GM23338 (cell line): Measurements from ENCODE around the gene CACNA1H. TPM values are rescaled to one million over a fixed set of nuclear protein-coding genes. Genes with fewer than 3 reads are reported as not detected.

Experiments
- ATAC-seq: fragments of 200-7000 bp; cut with Tn5 transposase; 3 replicates; pipeline ENCODE4 v1.9.1; 2020
- DNase-seq: peaks from one replicate; pipeline ENCODE4 v3.0.0-alpha.2; 2015; ENCODE audit warnings: low spot score
- H2AFZ ChIP-seq: fragments of 200-600 bp; sonication (generic); 2 replicates; pipeline ENCODE4 v1.8.0; 2016; ENCODE audit warnings: antibody characterized with exemption, mild to moderate bottlenecking, moderate library complexity
- H3F3A ChIP-seq: fragments of 200-600 bp; sonication (generic); replicated peaks from 2 replicates; pipeline ENCODE4 v1.8.0; 2017; ENCODE audit warnings: antibody characterized with exemption, mixed run types, low read depth
- H3K27ac ChIP-seq: fragments of 200-600 bp; sonication (generic); 2 replicates; pipeline ENCODE4 v1.6.1; 2016; ENCODE audit warnings: low read depth
- H3K27me3 ChIP-seq: fragments of 200-600 bp; sonication (generic); 2 replicates; pipeline ENCODE4 v1.8.0; 2016; ENCODE audit warnings: mild to moderate bottlenecking, mixed run types, moderate library complexity; ENCODE audit not compliant: insufficient read depth
- H3K36me3 ChIP-seq: fragments of 200-600 bp; sonication (generic); 2 replicates; pipeline ENCODE4 v1.8.0; 2016; ENCODE audit warnings: mild to moderate bottlenecking; ENCODE audit not compliant: insufficient read depth
- H3K4me1 ChIP-seq: fragments of 200-600 bp; sonication (generic); 2 replicates; pipeline ENCODE4 v1.8.0; 2016; ENCODE audit warnings: mild to moderate bottlenecking, moderate library complexity; ENCODE audit not compliant: insufficient read depth
- H3K4me2 ChIP-seq: fragments of 200-600 bp; sonication (generic); 2 replicates; pipeline ENCODE4 v1.7.1; 2017; ENCODE audit warnings: mixed run types
- H3K4me3 ChIP-seq: fragments of 200-600 bp; sonication (generic); 2 replicates; pipeline ENCODE4 v1.6.1; 2016; ENCODE audit warnings: mixed run types
- H3K79me2 ChIP-seq: fragments of 200-600 bp; sonication (generic); replicated peaks from 2 replicates; pipeline ENCODE4 v1.8.0; 2017; ENCODE audit warnings: mild to moderate bottlenecking; ENCODE audit not compliant: insufficient read depth
- H3K9me2 ChIP-seq: fragments of 200-600 bp; sonication (generic); 2 replicates; pipeline ENCODE4 v1.8.0; 2017; ENCODE audit not compliant: insufficient read depth
- H4K20me1 ChIP-seq: fragments of 200-600 bp; sonication (generic); replicated peaks from 2 replicates; pipeline ENCODE4 v1.8.0; 2017; ENCODE audit warnings: mild to moderate bottlenecking; ENCODE audit not compliant: insufficient read depth
- H3K27ac Mint-ChIP-seq: 2 replicates; pipeline ENCODE4 v1.8.0; 2020; ENCODE audit warnings: inconsistent platforms, mild to moderate bottlenecking, moderate library complexity, mixed read lengths
- H3K27me3 Mint-ChIP-seq: 3 replicates; pipeline ENCODE4 v1.8.0; 2022; ENCODE audit warnings: low read depth, mild to moderate bottlenecking, moderate library complexity, mixed read lengths, inconsistent platforms; ENCODE audit not compliant: insufficient read depth, poor library complexity
- H3K36me3 Mint-ChIP-seq: 3 replicates; pipeline ENCODE4 v1.8.0; 2021; ENCODE audit warnings: low read depth, mild to moderate bottlenecking, inconsistent platforms, moderate library complexity, mixed read lengths
- H3K4me1 Mint-ChIP-seq: 3 replicates; pipeline ENCODE4 v1.8.0; 2020; ENCODE audit warnings: mild to moderate bottlenecking, inconsistent platforms, mixed read lengths
- H3K4me3 Mint-ChIP-seq: 3 replicates; pipeline ENCODE4 v1.8.0; 2021; ENCODE audit warnings: moderate library complexity, mild to moderate bottlenecking, inconsistent platforms, mixed read lengths
- H3K9me3 Mint-ChIP-seq: 3 replicates; pipeline ENCODE4 v1.8.0; 2020; ENCODE audit warnings: moderate library complexity, mild to moderate bottlenecking, inconsistent platforms, mixed read lengths
- CREB1 ChIP-seq: fragments of 250-450 bp; sonication (Bioruptor Pico); IDR thresholded peaks from 2 replicates; pipeline ENCODE4 v1.5.0; 2020; ENCODE audit warnings: low read depth, mild to moderate bottlenecking, moderate library complexity
- ETS1 ChIP-seq: IDR thresholded peaks from 2 replicates; pipeline ENCODE4 v1.6.1; 2016; ENCODE audit warnings: antibody characterized with exemption
- EZH2phosphoT487 ChIP-seq: fragments of 200-600 bp; sonication (generic); IDR thresholded peaks from one replicate; pipeline ENCODE4 v1.8.1; 2018; ENCODE audit warnings: antibody characterized with exemption; ENCODE audit not compliant: unreplicated experiment
- JUNB ChIP-seq: IDR thresholded peaks from one replicate; pipeline ENCODE4 v1.6.1; 2016; ENCODE audit warnings: antibody characterized with exemption; ENCODE audit not compliant: unreplicated experiment
- POLR2AphosphoS5 ChIP-seq: IDR thresholded peaks from 2 replicates; pipeline ENCODE4 v1.6.1; 2016; ENCODE audit warnings: antibody characterized with exemption, low read depth
- STAT1 ChIP-seq: IDR thresholded peaks from one replicate; pipeline ENCODE4 v1.6.1; 2016; ENCODE audit warnings: antibody characterized with exemption; ENCODE audit not compliant: unreplicated experiment
- ZNF114 ChIP-seq: fragments of 250-450 bp; sonication (Bioruptor Pico); IDR thresholded peaks from 2 replicates; pipeline ENCODE4 v1.5.0; 2020; ENCODE audit warnings: mild to moderate bottlenecking, moderate library complexity
- polyA plus RNA-seq: library from polyadenylated mRNA; unstranded; fragments of >200 nt; fragmentation: Nextera tagmentation; extraction: Ambion mirVana; gene quantifications from 2 replicates; pipeline ENCODE4 v1.2.1, GENCODE V29; 2016
- total RNA-seq: library from RNA; depleted of rRNA; stranded (reverse); fragments of >200 nt; shearing (Covaris generic); gene quantifications from 2 replicates; pipeline ENCODE4 v1.2.3, GENCODE V29; 2014
- TF ChIP-seq, protein P1 (sequence below): IDR thresholded peaks from one replicate; pipeline ENCODE4 v1.6.1; 2018; ENCODE audit warnings: antibody characterized with exemption; ENCODE audit not compliant: unreplicated experiment
- TF ChIP-seq, protein P2 (sequence below): fragments of 250-450 bp; sonication (Bioruptor Pico); IDR thresholded peaks from 2 replicates; pipeline ENCODE4 v1.5.0; 2020; ENCODE audit warnings: mild to moderate bottlenecking, moderate library complexity

CACNA1H gene
- total and polyA plus RNA-seq, 2 experiments from 2014 or later, result 3.5 to 43.3 TPM

DNA sequence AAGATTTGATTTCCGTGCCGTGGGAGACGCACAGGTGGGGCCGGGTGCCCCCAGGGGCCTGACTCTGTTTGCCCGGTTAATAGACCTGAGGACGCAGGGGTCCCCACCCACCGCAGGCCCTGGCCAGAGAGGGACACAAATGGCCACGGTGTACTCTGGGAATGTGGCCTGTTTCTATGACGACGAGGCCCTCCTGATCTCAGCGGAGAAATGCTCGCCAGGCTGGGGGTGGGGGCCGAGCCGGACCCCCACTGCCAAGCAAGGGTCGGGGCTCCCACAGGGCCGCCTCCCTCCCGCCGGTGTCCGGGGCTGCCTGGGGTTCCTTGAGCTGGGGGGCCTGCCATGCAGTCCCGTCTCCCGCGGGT, 32.3 kb upstream of the CACNA1H start (continued):
- TF ChIP-seq CREB1 (CRISPR knock-in tag), result no peak
- no peak for TF ChIP-seq STAT1
- no peak for TF ChIP-seq POLR2AphosphoS5
- TF ChIP-seq, protein P1, sequence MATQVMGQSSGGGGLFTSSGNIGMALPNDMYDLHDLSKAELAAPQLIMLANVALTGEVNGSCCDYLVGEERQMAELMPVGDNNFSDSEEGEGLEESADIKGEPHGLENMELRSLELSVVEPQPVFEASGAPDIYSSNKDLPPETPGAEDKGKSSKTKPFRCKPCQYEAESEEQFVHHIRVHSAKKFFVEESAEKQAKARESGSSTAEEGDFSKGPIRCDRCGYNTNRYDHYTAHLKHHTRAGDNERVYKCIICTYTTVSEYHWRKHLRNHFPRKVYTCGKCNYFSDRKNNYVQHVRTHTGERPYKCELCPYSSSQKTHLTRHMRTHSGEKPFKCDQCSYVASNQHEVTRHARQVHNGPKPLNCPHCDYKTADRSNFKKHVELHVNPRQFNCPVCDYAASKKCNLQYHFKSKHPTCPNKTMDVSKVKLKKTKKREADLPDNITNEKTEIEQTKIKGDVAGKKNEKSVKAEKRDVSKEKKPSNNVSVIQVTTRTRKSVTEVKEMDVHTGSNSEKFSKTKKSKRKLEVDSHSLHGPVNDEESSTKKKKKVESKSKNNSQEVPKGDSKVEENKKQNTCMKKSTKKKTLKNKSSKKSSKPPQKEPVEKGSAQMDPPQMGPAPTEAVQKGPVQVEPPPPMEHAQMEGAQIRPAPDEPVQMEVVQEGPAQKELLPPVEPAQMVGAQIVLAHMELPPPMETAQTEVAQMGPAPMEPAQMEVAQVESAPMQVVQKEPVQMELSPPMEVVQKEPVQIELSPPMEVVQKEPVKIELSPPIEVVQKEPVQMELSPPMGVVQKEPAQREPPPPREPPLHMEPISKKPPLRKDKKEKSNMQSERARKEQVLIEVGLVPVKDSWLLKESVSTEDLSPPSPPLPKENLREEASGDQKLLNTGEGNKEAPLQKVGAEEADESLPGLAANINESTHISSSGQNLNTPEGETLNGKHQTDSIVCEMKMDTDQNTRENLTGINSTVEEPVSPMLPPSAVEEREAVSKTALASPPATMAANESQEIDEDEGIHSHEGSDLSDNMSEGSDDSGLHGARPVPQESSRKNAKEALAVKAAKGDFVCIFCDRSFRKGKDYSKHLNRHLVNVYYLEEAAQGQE, result no peak
- no peak for TF ChIP-seq ETS1
- no peak for TF ChIP-seq JUNB

- no peaks in the 10 kb centered on the region for H3K9me2 ChIP-seq
- no peaks in the 10 kb centered on the region for H3K4me1 Mint-ChIP-seq
- no peak overlapping the region for H3K27ac ChIP-seq
- no peaks in the 10 kb centered on the region for H4K20me1 ChIP-seq
- H3K4me2 ChIP-seq, result no peak overlapping the region
- H3K27me3 Mint-ChIP-seq, result no peaks in the 10 kb centered on the region
- no peaks in the 10 kb centered on the region for H3K27me3 ChIP-seq
- H2AFZ ChIP-seq, result no peak overlapping the region
- no peaks in the 10 kb centered on the region for H3K79me2 ChIP-seq
- H3K27ac Mint-ChIP-seq, result no peak overlapping the region
- no peak for ATAC-seq
- H3K4me3 ChIP-seq, result no peak overlapping the region
- H3K9me3 Mint-ChIP-seq, result no peaks in the 10 kb centered on the region
- no peaks in the 10 kb centered on the region for H3F3A ChIP-seq
- H3K4me1 ChIP-seq, result no peaks in the 10 kb centered on the region
- DNase-seq, result no peak
- no peaks in the 10 kb centered on the region for H3K36me3 Mint-ChIP-seq
- no peak overlapping the region for H3K4me3 Mint-ChIP-seq
- H3K36me3 ChIP-seq, result no peaks in the 10 kb centered on the region
- TF ChIP-seq, protein P1, result no peak
- TF ChIP-seq CREB1 (CRISPR knock-in tag), result no peak
- no peak for TF ChIP-seq ETS1
- TF ChIP-seq STAT1, result no peak
- no peak for TF ChIP-seq EZH2phosphoT487
- TF ChIP-seq ZNF114 (CRISPR knock-in tag), result no peak
- TF ChIP-seq, protein P2, sequence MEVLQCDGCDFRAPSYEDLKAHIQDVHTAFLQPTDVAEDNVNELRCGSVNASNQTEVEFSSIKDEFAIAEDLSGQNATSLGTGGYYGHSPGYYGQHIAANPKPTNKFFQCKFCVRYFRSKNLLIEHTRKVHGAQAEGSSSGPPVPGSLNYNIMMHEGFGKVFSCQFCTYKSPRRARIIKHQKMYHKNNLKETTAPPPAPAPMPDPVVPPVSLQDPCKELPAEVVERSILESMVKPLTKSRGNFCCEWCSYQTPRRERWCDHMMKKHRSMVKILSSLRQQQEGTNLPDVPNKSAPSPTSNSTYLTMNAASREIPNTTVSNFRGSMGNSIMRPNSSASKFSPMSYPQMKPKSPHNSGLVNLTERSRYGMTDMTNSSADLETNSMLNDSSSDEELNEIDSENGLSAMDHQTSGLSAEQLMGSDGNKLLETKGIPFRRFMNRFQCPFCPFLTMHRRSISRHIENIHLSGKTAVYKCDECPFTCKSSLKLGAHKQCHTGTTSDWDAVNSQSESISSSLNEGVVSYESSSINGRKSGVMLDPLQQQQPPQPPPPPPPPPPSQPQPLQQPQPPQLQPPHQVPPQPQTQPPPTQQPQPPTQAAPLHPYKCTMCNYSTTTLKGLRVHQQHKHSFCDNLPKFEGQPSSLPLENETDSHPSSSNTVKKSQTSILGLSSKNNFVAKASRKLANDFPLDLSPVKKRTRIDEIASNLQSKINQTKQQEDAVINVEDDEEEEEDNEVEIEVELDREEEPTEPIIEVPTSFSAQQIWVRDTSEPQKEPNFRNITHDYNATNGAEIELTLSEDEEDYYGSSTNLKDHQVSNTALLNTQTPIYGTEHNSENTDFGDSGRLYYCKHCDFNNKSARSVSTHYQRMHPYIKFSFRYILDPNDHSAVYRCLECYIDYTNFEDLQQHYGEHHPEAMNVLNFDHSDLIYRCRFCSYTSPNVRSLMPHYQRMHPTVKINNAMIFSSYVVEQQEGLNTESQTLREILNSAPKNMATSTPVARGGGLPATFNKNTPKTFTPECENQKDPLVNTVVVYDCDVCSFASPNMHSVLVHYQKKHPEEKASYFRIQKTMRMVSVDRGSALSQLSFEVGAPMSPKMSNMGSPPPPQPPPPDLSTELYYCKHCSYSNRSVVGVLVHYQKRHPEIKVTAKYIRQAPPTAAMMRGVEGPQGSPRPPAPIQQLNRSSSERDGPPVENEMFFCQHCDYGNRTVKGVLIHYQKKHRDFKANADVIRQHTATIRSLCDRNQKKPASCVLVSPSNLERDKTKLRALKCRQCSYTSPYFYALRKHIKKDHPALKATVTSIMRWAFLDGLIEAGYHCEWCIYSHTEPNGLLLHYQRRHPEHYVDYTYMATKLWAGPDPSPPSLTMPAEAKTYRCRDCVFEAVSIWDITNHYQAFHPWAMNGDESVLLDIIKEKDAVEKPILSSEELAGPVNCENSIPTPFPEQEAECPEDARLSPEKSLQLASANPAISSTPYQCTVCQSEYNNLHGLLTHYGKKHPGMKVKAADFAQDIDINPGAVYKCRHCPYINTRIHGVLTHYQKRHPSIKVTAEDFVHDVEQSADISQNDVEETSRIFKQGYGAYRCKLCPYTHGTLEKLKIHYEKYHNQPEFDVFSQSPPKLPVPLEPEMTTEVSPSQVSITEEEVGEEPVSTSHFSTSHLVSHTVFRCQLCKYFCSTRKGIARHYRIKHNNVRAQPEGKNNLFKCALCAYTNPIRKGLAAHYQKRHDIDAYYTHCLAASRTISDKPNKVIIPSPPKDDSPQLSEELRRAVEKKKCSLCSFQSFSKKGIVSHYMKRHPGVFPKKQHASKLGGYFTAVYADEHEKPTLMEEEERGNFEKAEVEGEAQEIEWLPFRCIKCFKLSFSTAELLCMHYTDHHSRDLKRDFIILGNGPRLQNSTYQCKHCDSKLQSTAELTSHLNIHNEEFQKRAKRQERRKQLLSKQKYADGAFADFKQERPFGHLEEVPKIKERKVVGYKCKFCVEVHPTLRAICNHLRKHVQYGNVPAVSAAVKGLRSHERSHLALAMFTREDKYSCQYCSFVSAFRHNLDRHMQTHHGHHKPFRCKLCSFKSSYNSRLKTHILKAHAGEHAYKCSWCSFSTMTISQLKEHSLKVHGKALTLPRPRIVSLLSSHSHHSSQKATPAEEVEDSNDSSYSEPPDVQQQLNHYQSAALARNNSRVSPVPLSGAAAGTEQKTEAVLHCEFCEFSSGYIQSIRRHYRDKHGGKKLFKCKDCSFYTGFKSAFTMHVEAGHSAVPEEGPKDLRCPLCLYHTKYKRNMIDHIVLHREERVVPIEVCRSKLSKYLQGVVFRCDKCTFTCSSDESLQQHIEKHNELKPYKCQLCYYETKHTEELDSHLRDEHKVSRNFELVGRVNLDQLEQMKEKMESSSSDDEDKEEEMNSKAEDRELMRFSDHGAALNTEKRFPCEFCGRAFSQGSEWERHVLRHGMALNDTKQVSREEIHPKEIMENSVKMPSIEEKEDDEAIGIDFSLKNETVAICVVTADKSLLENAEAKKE (CRISPR knock-in tag), result no peak
Measured at GRCh38 chr16:1121009-1121408, 31.9 kb upstream of the CACNA1H start.
